Caco-2 (cell line): Measurements from ENCODE around the gene ABHD17C. TPM values are rescaled to one million over a fixed set of nuclear protein-coding genes. Genes with fewer than 3 reads are reported as not detected.

Source experiments
- BruUV-seq: library from RNA; stranded (reverse); fragments of 400-500 nt; replicated peaks from 2 replicates; lab custom pipeline; 2021; lab: Mats Ljungman, UMichigan
- CTCF ChIA-PET: fragments of 300-600 bp; sonication (Branson Sonifier 250); formaldehyde crosslinking; loops from one replicate; lab custom pipeline; 2022; ENCODE audit warnings: antibody characterized with exemption; lab: Charles Lee
- POLR2A ChIA-PET: fragments of 300-600 bp; sonication (Branson Sonifier 250); formaldehyde crosslinking; loops from one replicate; lab custom pipeline; 2022; ENCODE audit warnings: antibody characterized with exemption; lab: Charles Lee
- DNase-seq, 2 experiments: peaks; one replicate each; pipeline versions ENCODE4 v3.0.0 to v3.0.0-alpha.2; 2020 to 2022
- H3K27me3 ChIP-seq: replicated peaks from 2 replicates; pipeline ENCODE4 v1.6.0; 2011; ENCODE audit warnings: low read length; ENCODE audit not compliant: control insufficient read depth, insufficient read depth
- H3K36me3 ChIP-seq: 2 replicates; pipeline ENCODE4 v1.5.1; 2011; ENCODE audit warnings: low read length; ENCODE audit not compliant: control insufficient read depth, insufficient read depth
- H3K4me1 ChIP-seq: fragments of 250-450 bp; sonication (Bioruptor Pico); 2 replicates; pipeline ENCODE4 v1.5.1; 2020; ENCODE audit warnings: mild to moderate bottlenecking
- H3K4me3 ChIP-seq: 2 replicates; pipeline ENCODE4 v1.5.1; 2011; ENCODE audit warnings: low read depth, mild to moderate bottlenecking, control low read depth, low read length
- H3K9me3 ChIP-seq: fragments of 250-450 bp; sonication (Bioruptor Pico); 2 replicates; pipeline ENCODE4 v1.5.1; 2020; ENCODE audit warnings: mild to moderate bottlenecking, moderate library complexity
- H3K27ac Mint-ChIP-seq: one replicate; pipeline ENCODE4 v1.8.0; 2022; ENCODE audit warnings: mixed read lengths; ENCODE audit not compliant: unreplicated experiment
- H3K27me3 Mint-ChIP-seq: one replicate; pipeline ENCODE4 v1.8.0; 2022; ENCODE audit warnings: mixed read lengths; ENCODE audit not compliant: insufficient read depth, unreplicated experiment
- H3K36me3 Mint-ChIP-seq: one replicate; pipeline ENCODE4 v1.8.0; 2022; ENCODE audit warnings: mild to moderate bottlenecking, mixed read lengths; ENCODE audit not compliant: insufficient read depth, unreplicated experiment
- H3K4me1 Mint-ChIP-seq: one replicate; pipeline ENCODE4 v1.8.0; 2022; ENCODE audit warnings: low read depth, mixed read lengths; ENCODE audit not compliant: unreplicated experiment
- H3K4me3 Mint-ChIP-seq: one replicate; pipeline ENCODE4 v1.8.0; 2022; ENCODE audit warnings: mild to moderate bottlenecking, moderate library complexity, mixed read lengths; ENCODE audit not compliant: unreplicated experiment
- H3K9me3 Mint-ChIP-seq: one replicate; pipeline ENCODE4 v1.8.0; 2022; ENCODE audit warnings: mixed read lengths; ENCODE audit not compliant: unreplicated experiment
- CTCF ChIP-seq, 2 experiments: fragments of 200-600 bp in 1 of 2; IDR thresholded peaks; 1 replicate in 1 of 2; 2 replicates in 1 of 2; pipeline versions ENCODE4 v1.5.1 to v1.8.0; 2011 to 2022; ENCODE audit warnings: antibody characterized with exemption in 1 of 2, control low read depth in 1 of 2, inconsistent platforms in 1 of 2, low read depth in 1 of 2, low read length in 1 of 2, mild to moderate bottlenecking in 1 of 2, moderate library complexity in 1 of 2; ENCODE audit not compliant: insufficient read depth in 1 of 2, severe bottlenecking in 1 of 2, unreplicated experiment in 1 of 2
- intact Hi-C: fragments of 100-400 bp; cut with micrococcal nuclease; formaldehyde crosslinking; loops from one replicate; pipeline ENCODE4 v1.10.0; 2022; ENCODE audit not compliant: unreplicated experiment
- total RNA-seq: library from RNA; stranded (reverse); gene quantifications from 2 replicates; pipeline ENCODE4 v1.2.3, GENCODE V29; 2022

ABHD17C gene
- total RNA-seq, 1 experiment from 2014 or later: 25.0 TPM

GRCh38 chr15:80662129-80662528 is 33.0 kb upstream of the ABHD17C start:
- CTCF ChIA-PET: no interaction called here
- H3K4me3 Mint-ChIP-seq: no peak overlapping the region

DNA sequence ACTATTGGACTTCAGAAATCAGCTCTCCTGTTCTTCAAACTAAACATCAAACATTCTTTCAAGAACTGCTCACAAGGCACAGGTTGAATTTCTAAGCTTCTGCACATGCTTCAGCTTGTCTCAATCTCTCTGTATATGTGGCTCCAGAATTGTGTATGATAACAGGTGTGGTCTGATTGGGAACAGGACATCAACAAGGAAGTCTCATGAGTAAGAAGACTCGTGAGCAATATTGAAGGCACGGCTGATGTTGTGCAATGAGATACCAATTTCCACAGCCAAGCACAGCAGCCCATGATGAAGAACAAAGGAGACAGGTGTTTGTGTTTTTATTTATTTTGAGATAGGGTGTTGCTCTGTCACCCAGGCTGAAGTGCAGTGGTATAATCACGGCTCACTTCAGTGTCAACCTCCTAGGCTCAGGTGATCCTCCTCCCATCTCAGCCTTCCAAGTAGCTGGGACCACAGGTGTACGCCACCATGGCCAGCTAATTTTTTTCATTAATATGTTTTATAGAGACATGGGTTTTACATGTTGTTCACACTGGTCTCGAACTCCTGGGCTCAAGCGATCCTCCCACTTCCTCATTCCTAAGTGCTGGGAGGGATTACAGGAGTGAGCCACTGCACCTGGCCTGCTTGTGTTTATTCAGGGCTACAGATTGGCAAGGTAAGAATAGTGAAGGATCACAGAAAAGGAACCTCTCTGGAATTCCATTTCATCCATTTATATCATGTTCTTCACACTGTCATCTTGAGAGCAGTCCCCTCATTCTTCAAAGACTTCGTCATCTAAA is 32.2 kb upstream of the ABHD17C start:
- Histone ChIP-seq H3K4me3 (no peak overlapping the region), H3K9me3 (no peaks in the 10 kb centered on the region), H3K27me3 (no peaks in the 10 kb centered on the region), H3K36me3 (no peaks in the 10 kb centered on the region), H3K4me1 (peaks cover 10% of the 10 kb centered on the region)
- DNase-seq: no peak
- Mint-ChIP-seq H3K27ac (no peak overlapping the region), H3K36me3 (no peaks in the 10 kb centered on the region), H3K27me3 (no peaks in the 10 kb centered on the region), H3K9me3 (no peaks in the 10 kb centered on the region), H3K4me1 (peaks cover 6% of the 10 kb centered on the region), H3K4me3 (no peak overlapping the region)
- BruUV-seq: no TSS peak
- CTCF ChIA-PET: no interaction called here
- POLR2A ChIA-PET: no interaction called here
- TF ChIP-seq CTCF (IDR thresholded peaks at IDR 0.05; ENCODE audit: insufficient read depth in 1 of 2, low read depth in 1 of 2, low read length in 1 of 2, severe bottlenecking in 1 of 2, unreplicated experiment in 1 of 2): no peak
- intact Hi-C loops: no loop called here

More at GRCh38 chr15:80662129-80662528, 33.0 kb upstream of the ABHD17C start:
- no peaks in the 10 kb centered on the region for H3K9me3 ChIP-seq
- peaks cover 10% of the 10 kb centered on the region for H3K4me1 ChIP-seq
- no peaks in the 10 kb centered on the region for H3K36me3 ChIP-seq
- Mint-ChIP-seq H3K9me3 (no peaks in the 10 kb centered on the region), H3K27ac (no peak overlapping the region), H3K36me3 (no peaks in the 10 kb centered on the region), H3K27me3 (no peaks in the 10 kb centered on the region), H3K4me1 (peaks cover 6% of the 10 kb centered on the region)
- BruUV-seq: no TSS peak
- no peak overlapping the region for H3K4me3 ChIP-seq
- no peak for DNase-seq
- no peak for TF ChIP-seq CTCF (IDR thresholded peaks at IDR 0.05; ENCODE audit: insufficient read depth in 1 of 2, low read depth in 1 of 2, low read length in 1 of 2, severe bottlenecking in 1 of 2, unreplicated experiment in 1 of 2)
- POLR2A ChIA-PET: no interaction called here
- intact Hi-C loops: no loop called here
- H3K27me3 ChIP-seq: no peaks in the 10 kb centered on the region

GRCh38 chr15:80665151-80665550 is 30.0 kb upstream of the ABHD17C start:
- Mint-ChIP-seq H3K27ac (no peak overlapping the region), H3K4me1 (peaks cover 8% of the 10 kb centered on the region), H3K27me3 (no peaks in the 10 kb centered on the region), H3K9me3 (no peaks in the 10 kb centered on the region), H3K36me3 (no peaks in the 10 kb centered on the region), H3K4me3 (no peak overlapping the region)
- intact Hi-C loops: no loop called here
- ChIA-PET POLR2A (no interaction called here), CTCF (no interaction called here)
- BruUV-seq: no TSS peak
- H3K9me3 ChIP-seq: no peaks in the 10 kb centered on the region
- no peaks in the 10 kb centered on the region for H3K27me3 ChIP-seq
- H3K36me3 ChIP-seq: no peaks in the 10 kb centered on the region
- TF ChIP-seq CTCF (IDR thresholded peaks at IDR 0.05; ENCODE audit: insufficient read depth in 1 of 2, low read depth in 1 of 2, low read length in 1 of 2, severe bottlenecking in 1 of 2, unreplicated experiment in 1 of 2): no peak
- no peak overlapping the region for H3K4me3 ChIP-seq
- peaks cover 22% of the 10 kb centered on the region for H3K4me1 ChIP-seq
- DNase-seq: no peak
